Natural killer cell (primary cell): Measurements from ENCODE around the gene LIAS. TPM values are rescaled to one million over a fixed set of nuclear protein-coding genes. Genes with fewer than 3 reads are reported as not detected.

Source experiments
- ATAC-seq, 3 donors: fragments of 150-1000 bp in 2 of 3; fragments of 200-7000 bp in 1 of 3; cut with Tn5 transposase; 1 replicate in 1 of 3; 2 replicates in 2 of 3; pipeline ENCODE4 v1.10.0; 2021; ENCODE audit warnings: mild to moderate bottlenecking in 2 of 3, moderate library complexity in 2 of 3
- DNase-seq, 2 donors: peaks; one replicate each; pipeline versions ENCODE4 v3.0.0 to v3.0.0-alpha.2; 2013 to 2021; ENCODE audit warnings: mixed read lengths in 1 of 2
- H3K27ac ChIP-seq: one replicate; pipeline ENCODE4 v1.5.1; 2013; ENCODE audit warnings: mild to moderate bottlenecking, low read length
- H3K27me3 ChIP-seq: one replicate; pipeline ENCODE4 v1.6.1; 2013; ENCODE audit warnings: low read length; ENCODE audit not compliant: control insufficient read depth, insufficient read depth
- H3K36me3 ChIP-seq: one replicate; pipeline ENCODE4 v1.6.1; 2013; ENCODE audit warnings: low read length; ENCODE audit not compliant: control insufficient read depth, insufficient read depth
- H3K4me1 ChIP-seq: one replicate; pipeline ENCODE4 v1.6.1; 2013; ENCODE audit warnings: low read length; ENCODE audit not compliant: control insufficient read depth, insufficient read depth
- H3K4me3 ChIP-seq: one replicate; pipeline ENCODE4 v1.5.1; 2013; ENCODE audit warnings: low read length
- H3K9me3 ChIP-seq: one replicate; pipeline ENCODE4 v1.6.1; 2013; ENCODE audit warnings: low read length; ENCODE audit not compliant: control insufficient read depth, insufficient read depth
- H3K27ac Mint-ChIP-seq, 2 donors: one replicate each; pipeline ENCODE4 v1.8.0; 2022; ENCODE audit warnings: mild to moderate bottlenecking in 2 of 2, mixed read lengths in 2 of 2, moderate library complexity in 1 of 2
- H3K27me3 Mint-ChIP-seq, 2 donors: one replicate each; pipeline ENCODE4 v1.8.0; 2022; ENCODE audit warnings: low read depth in 2 of 2, mixed read lengths in 2 of 2
- H3K36me3 Mint-ChIP-seq: one replicate; pipeline ENCODE4 v1.8.0; 2022; ENCODE audit warnings: mixed read lengths
- H3K4me1 Mint-ChIP-seq, 2 donors: one replicate each; pipeline ENCODE4 v1.8.0; 2022; ENCODE audit warnings: mixed read lengths in 2 of 2
- H3K4me3 Mint-ChIP-seq: one replicate; pipeline ENCODE4 v1.8.0; 2022; ENCODE audit warnings: mild to moderate bottlenecking, moderate library complexity, mixed read lengths
- H3K9me3 Mint-ChIP-seq, 2 donors: one replicate each; pipeline ENCODE4 v1.8.0; 2022; ENCODE audit warnings: mixed read lengths in 2 of 2
- WGBS: methylation state at CpG from one replicate; pipeline ENCODE4 v1.1.7; 2013; ENCODE audit warnings: missing lambda C conversion rate; ENCODE audit not compliant: insufficient coverage; 5-methylcytosine and 5-hydroxymethylcytosine counted together
- intact Hi-C: fragments of 100-400 bp; cut with micrococcal nuclease; formaldehyde crosslinking; loops from one replicate; pipeline ENCODE4 v1.14.2; 2022
- total RNA-seq, 4 donors: library from RNA; stranded (reverse); fragments of 120-200 nt in 1 of 4; gene quantifications; one replicate each; pipeline versions ENCODE4 v1.2.3 to v1.2.4, GENCODE V29; 2013 to 2022
- TF ChIP-seq, protein P1 (sequence below): fragments of 200-600 bp; IDR thresholded peaks from one replicate; pipeline ENCODE4 v1.8.0; 2022; ENCODE audit warnings: antibody characterized with exemption

LIAS gene
- total RNA-seq, 3 donors from 2014 or later (not counting 1 experiment from before 2014, with no cell fraction given) = 10.6 to 14.3 (median 11.9) TPM

DNA sequence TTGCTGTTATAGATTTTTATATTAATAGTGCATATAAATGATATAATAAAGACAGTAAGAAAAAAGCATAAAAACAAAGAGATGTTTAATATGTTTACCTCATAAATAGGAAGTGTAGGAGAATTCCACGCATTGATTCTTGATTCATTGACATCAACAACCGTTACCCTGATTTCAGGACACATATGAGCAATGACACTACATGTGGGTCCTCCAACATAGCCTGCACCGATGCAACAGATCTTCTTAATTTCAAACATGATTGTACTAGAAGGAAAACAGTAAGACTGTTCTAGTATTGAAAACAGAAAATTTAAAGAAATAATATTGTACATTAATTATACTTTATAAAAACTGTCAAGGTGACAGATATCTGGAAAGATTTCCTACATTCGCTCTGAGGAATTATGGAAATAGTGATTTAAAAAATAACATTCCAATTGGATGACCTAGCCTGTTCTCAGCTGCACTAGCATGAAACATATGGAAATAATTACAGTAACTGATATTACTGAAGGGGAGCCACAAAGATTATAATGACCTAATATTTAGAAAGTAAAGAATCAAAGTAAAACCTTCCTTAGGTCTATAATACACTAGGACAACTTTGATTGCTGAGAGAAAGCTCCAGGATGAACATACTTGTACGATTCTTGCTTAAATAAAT lies 62.5 kb downstream of the LIAS start:
- 93% methylated on average over 2 of the region's 5 CpGs for WGBS
- H3K4me1 ChIP-seq = peaks cover 2% of the 10 kb centered on the region
- no peak overlapping the region for H3K4me3 Mint-ChIP-seq
- H3K9me3 ChIP-seq = no peaks in the 10 kb centered on the region
- no peaks in the 10 kb centered on the region for H3K9me3 Mint-ChIP-seq
- intact Hi-C loops = no loop called here
- TF ChIP-seq, protein P1, sequence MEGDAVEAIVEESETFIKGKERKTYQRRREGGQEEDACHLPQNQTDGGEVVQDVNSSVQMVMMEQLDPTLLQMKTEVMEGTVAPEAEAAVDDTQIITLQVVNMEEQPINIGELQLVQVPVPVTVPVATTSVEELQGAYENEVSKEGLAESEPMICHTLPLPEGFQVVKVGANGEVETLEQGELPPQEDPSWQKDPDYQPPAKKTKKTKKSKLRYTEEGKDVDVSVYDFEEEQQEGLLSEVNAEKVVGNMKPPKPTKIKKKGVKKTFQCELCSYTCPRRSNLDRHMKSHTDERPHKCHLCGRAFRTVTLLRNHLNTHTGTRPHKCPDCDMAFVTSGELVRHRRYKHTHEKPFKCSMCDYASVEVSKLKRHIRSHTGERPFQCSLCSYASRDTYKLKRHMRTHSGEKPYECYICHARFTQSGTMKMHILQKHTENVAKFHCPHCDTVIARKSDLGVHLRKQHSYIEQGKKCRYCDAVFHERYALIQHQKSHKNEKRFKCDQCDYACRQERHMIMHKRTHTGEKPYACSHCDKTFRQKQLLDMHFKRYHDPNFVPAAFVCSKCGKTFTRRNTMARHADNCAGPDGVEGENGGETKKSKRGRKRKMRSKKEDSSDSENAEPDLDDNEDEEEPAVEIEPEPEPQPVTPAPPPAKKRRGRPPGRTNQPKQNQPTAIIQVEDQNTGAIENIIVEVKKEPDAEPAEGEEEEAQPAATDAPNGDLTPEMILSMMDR = no peak
- ATAC-seq (no peak), DNase-seq (no peak)
- no peak overlapping the region for H3K27ac Mint-ChIP-seq
- H3K27ac ChIP-seq = no peak overlapping the region
- H3K4me3 ChIP-seq = no peak overlapping the region
- peaks cover 7 to 8% of the 10 kb centered on the region in 2 donors for H3K4me1 Mint-ChIP-seq
- no peaks in the 10 kb centered on the region for H3K36me3 Mint-ChIP-seq
- H3K36me3 ChIP-seq = peaks cover 3% of the 10 kb centered on the region
- no peaks in the 10 kb centered on the region for H3K27me3 ChIP-seq
- H3K27me3 Mint-ChIP-seq = no peaks in the 10 kb centered on the region

DNA sequence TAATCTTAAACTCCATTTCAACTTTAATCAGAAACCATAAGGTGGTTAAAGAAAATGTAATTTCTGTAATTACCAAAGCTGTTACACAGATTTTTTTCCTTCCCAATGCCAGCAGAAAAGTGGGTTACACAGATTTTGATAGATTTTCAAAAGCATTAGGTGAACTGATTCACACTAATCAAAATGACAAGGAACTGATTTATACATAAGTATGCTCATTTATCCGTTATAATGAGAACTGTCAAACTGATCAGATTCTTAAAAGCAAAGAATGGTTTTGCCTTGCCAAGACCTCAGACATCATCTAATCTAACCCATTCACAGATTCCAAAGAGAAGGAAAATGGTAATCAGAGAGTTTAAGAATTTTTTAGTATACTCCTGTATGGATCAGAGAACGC lies 63.2 kb downstream of the LIAS start:
- TF ChIP-seq, protein P1 = no peak
- H3K27me3 Mint-ChIP-seq = no peaks in the 10 kb centered on the region

DNA sequence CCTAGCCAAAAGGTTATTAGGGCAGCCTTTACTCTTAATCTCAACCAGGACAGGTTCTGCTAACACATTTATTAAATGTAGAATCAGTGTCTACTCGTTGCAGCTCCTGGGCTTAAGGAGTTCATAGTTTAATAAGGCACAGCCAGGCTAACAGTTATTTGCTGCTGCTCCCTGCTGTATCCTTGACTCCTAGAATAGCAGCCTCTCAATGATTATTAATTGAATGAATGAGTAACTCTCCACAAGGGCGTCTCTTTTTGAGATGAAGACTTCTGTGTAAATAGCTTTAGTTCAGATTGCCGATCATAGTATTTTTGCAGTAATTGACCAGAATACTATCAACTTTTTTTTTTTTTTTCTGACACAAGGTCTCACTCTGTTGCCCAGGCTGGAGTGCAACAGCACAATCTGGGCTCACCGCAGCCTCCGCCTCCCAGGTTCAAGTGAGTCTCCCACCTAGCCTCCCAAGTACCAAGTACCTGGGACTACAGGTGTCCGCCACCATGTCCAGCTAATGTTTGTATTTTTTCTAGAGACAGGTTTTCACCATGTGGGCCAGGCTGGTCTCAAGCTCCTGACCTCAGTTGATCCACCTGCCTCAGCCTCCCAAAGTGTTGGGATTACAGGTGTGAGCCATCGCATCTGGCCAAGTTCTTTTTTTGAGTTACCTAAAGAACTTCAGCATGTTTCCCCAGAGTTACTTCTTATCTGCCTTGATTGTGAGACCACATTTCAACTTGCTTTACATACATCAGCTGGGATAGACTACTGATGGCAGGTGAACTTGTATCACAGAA lies 65.5 kb downstream of the LIAS start:
- Mint-ChIP-seq H3K27ac (no peak overlapping the region), H3K36me3 (no peaks in the 10 kb centered on the region), H3K4me1 (peaks cover 13 to 20% of the 10 kb centered on the region in 2 donors), H3K4me3 (no peak overlapping the region), H3K27me3 (no peaks in the 10 kb centered on the region), H3K9me3 (no peaks in the 10 kb centered on the region)
- intact Hi-C loops = no loop called here
- no peak overlapping the region for H3K4me3 ChIP-seq
- TF ChIP-seq, protein P1 = no peak
- no peaks in the 10 kb centered on the region for H3K27me3 ChIP-seq
- peaks cover 3% of the 10 kb centered on the region for H3K36me3 ChIP-seq
- no peaks in the 10 kb centered on the region for H3K9me3 ChIP-seq
- ATAC-seq (no peak), DNase-seq (no peak)
- H3K4me1 ChIP-seq = peaks cover 18% of the 10 kb centered on the region
- 95% methylated on average over 7 of the region's 7 CpGs for WGBS
- H3K27ac ChIP-seq = no peak overlapping the region

More for the DNA sequence above, 63.2 kb downstream of the LIAS start:
- no peak overlapping the region for H3K27ac Mint-ChIP-seq
- Histone ChIP-seq H3K9me3 (no peaks in the 10 kb centered on the region), H3K27me3 (no peaks in the 10 kb centered on the region), H3K27ac (no peak overlapping the region), H3K4me1 (peaks cover 8% of the 10 kb centered on the region), H3K4me3 (no peak overlapping the region), H3K36me3 (peaks cover 3% of the 10 kb centered on the region)
- H3K36me3 Mint-ChIP-seq = no peaks in the 10 kb centered on the region
- intact Hi-C loops = no loop called here
- DNase-seq (no peak), ATAC-seq (no peak)
- peaks cover 13% of the 10 kb centered on the region in 2 donors for H3K4me1 Mint-ChIP-seq
- no peak overlapping the region for H3K4me3 Mint-ChIP-seq
- WGBS = 100% methylated on average over 1 of the region's 2 CpGs
- no peaks in the 10 kb centered on the region for H3K9me3 Mint-ChIP-seq
